ENCODE results near the gene BLVRA. TPM values are rescaled to one million over a fixed set of nuclear protein-coding genes. Genes with fewer than 3 reads are reported as not detected.
A peak's percentile ranks its signal among the peaks of the same experiment; 100 is the strongest.

The BLVRA gene
- polyA plus RNA-seq, 2 of the 4 experiments (the other 2 are of a cell fraction) = 68.5 to 85.4 TPM

DNA sequence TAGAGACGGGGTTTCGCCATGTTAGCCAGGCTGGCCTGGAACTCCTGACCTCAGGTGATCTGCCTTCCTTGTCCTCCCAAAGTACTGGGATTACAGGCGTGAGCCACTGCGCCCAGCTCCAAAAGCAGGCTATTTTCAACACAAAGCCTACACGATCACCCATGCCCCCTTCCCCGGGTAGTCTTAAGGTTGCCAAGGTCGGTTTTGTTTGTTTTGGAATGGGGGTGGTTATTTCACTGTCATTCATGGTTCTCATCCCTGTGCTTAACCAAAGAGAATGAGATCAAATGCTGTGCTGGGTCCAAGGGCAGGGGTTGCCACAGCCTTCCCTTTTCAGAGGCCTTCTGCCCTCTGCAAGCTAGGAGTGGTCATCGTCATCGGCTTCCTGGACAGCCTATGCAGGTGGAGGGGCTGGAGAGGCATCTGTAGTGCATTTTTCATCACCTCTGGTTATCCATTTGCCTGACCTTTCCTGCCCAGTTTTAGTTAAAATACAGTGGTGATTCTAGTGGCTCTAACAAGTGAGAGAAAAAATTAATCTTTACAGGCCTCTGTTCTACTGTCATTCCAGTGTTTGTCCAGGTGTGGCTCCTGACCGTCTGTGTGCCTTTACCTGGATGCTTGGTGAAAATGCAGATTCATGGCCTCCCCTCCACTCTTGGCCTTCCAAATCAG, 11.4 kb downstream of the BLVRA start:
- H3K4me2 ChIP-seq = peak overlapping the region; percentile 30
- no peaks in the 10 kb centered on the region for H3K9me3 ChIP-seq
- FAIRE-seq (no peak), DNase-seq (ENCODE audit: low read depth in 1 of 2, low spot score in 1 of 2) (no peak), ATAC-seq (peak; percentile 47; a peak in 3 of 6 replicates)
- peak overlapping the region in 1 of 2 experiments; percentile 70; a peak in 3 of 6 replicates for H3K27ac ChIP-seq
- H3K4me1 ChIP-seq = peaks cover 42% of the 10 kb centered on the region
- WGBS (ENCODE audit: missing lambda C conversion rate) = 55% methylated on average over 10 of the region's 10 CpGs
- H3K4me3 ChIP-seq = no peak overlapping the region
- POLR2A ChIA-PET = no interaction called here
- TF ChIP-seq KDM5A (IDR thresholded peaks at IDR 0.05) = no peak
- TF ChIP-seq SREBF2 (IDR thresholded peaks at IDR 0.05) = no peak
- TF ChIP-seq HDAC2 (IDR thresholded peaks at IDR 0.05) = no peak
- no peak for TF ChIP-seq PHF8 (IDR thresholded peaks at IDR 0.05; ENCODE audit: borderline replicate concordance, low read depth)
- no peak for TF ChIP-seq NPAS2 (CRISPR knock-in tag; IDR thresholded peaks at IDR 0.05; ENCODE audit: borderline replicate concordance)
- TF ChIP-seq, protein P1, sequence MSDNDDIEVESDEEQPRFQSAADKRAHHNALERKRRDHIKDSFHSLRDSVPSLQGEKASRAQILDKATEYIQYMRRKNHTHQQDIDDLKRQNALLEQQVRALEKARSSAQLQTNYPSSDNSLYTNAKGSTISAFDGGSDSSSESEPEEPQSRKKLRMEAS (IDR thresholded peaks at IDR 0.05) = no peak
- TF ChIP-seq CBX2 (IDR thresholded peaks at IDR 0.05; ENCODE audit: borderline replicate concordance, low read depth) = no peak
- TF ChIP-seq, protein P2, sequence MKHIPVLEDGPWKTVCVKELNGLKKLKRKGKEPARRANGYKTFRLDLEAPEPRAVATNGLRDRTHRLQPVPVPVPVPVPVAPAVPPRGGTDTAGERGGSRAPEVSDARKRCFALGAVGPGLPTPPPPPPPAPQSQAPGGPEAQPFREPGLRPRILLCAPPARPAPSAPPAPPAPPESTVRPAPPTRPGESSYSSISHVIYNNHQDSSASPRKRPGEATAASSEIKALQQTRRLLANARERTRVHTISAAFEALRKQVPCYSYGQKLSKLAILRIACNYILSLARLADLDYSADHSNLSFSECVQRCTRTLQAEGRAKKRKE (CRISPR knock-in tag; IDR thresholded peaks at IDR 0.05; ENCODE audit: low read depth) = no peak
- no peak for TF ChIP-seq EHMT2 (IDR thresholded peaks at IDR 0.05; ENCODE audit: low read depth)
- TF ChIP-seq ZC3H11A (IDR thresholded peaks at IDR 0.05) = no peak
- CTCF ChIA-PET = no interaction called here

DNA sequence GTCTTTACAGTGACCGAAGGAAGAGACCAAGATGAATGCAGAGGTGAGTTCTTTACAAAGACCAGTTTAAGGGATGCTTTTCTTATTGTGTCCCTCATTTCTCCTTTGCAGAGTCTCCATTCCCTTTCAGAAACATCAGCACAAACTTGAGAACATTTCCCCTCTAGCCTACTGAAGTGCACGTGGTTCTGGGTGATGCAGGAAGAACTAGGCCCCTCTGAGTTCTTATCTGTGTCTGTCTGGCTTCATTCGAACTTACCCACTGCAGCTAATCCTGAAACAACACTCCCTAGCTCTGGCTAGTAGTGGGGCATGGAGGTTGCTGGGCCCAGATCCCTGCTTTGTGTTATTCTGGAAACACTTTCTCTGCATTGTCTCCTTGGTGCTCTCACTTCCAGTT, 12.6 kb downstream of the BLVRA start:
- ChIA-PET CTCF (interaction anchor here (0.7 to 1.0 kb wide), 2 partner anchors 9 to 71 kb away, joined by 3 to 5 read pairs; no protein-coding TSS in a partner anchor), POLR2A (no interaction called here)
- H3K27ac ChIP-seq = peak overlapping the region in 1 of 2 experiments; percentile 17; a peak in 1 of 6 replicates
- ATAC-seq (no peak), DNase-seq (ENCODE audit: low read depth in 1 of 2, low spot score in 1 of 2) (no peak), FAIRE-seq (no peak)
- 67% methylated on average over 3 of the region's 3 CpGs for whole genome bisulfite sequencing (ENCODE audit: missing lambda C conversion rate)
- no peaks in the 10 kb centered on the region for H3K9me3 ChIP-seq
- H3K4me2 ChIP-seq = no peak overlapping the region
- no peak overlapping the region for H3K4me3 ChIP-seq
- H3K4me1 ChIP-seq = peaks cover 31% of the 10 kb centered on the region
- TF ChIP-seq KDM5A (IDR thresholded peaks at IDR 0.05) = no peak
- TF ChIP-seq CBX2 (IDR thresholded peaks at IDR 0.05; ENCODE audit: borderline replicate concordance, low read depth) = no peak
- no peak for TF ChIP-seq JUNB (IDR thresholded peaks at IDR 0.05)
- no peak for TF ChIP-seq HOXA7 (CRISPR knock-in tag; IDR thresholded peaks at IDR 0.05)
- TF ChIP-seq FOSL2 (IDR thresholded peaks at IDR 0.05) = no peak
- no peak for TF ChIP-seq FOSL2 (CRISPR knock-in tag; IDR thresholded peaks at IDR 0.05)
- TF ChIP-seq, protein P3, sequence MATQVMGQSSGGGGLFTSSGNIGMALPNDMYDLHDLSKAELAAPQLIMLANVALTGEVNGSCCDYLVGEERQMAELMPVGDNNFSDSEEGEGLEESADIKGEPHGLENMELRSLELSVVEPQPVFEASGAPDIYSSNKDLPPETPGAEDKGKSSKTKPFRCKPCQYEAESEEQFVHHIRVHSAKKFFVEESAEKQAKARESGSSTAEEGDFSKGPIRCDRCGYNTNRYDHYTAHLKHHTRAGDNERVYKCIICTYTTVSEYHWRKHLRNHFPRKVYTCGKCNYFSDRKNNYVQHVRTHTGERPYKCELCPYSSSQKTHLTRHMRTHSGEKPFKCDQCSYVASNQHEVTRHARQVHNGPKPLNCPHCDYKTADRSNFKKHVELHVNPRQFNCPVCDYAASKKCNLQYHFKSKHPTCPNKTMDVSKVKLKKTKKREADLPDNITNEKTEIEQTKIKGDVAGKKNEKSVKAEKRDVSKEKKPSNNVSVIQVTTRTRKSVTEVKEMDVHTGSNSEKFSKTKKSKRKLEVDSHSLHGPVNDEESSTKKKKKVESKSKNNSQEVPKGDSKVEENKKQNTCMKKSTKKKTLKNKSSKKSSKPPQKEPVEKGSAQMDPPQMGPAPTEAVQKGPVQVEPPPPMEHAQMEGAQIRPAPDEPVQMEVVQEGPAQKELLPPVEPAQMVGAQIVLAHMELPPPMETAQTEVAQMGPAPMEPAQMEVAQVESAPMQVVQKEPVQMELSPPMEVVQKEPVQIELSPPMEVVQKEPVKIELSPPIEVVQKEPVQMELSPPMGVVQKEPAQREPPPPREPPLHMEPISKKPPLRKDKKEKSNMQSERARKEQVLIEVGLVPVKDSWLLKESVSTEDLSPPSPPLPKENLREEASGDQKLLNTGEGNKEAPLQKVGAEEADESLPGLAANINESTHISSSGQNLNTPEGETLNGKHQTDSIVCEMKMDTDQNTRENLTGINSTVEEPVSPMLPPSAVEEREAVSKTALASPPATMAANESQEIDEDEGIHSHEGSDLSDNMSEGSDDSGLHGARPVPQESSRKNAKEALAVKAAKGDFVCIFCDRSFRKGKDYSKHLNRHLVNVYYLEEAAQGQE (IDR thresholded peaks at IDR 0.05) = no peak
- no peak for TF ChIP-seq HDAC2 (IDR thresholded peaks at IDR 0.05)
- no peak for TF ChIP-seq NR3C1 (IDR thresholded peaks at IDR 0.05)
- TF ChIP-seq, protein P4, sequence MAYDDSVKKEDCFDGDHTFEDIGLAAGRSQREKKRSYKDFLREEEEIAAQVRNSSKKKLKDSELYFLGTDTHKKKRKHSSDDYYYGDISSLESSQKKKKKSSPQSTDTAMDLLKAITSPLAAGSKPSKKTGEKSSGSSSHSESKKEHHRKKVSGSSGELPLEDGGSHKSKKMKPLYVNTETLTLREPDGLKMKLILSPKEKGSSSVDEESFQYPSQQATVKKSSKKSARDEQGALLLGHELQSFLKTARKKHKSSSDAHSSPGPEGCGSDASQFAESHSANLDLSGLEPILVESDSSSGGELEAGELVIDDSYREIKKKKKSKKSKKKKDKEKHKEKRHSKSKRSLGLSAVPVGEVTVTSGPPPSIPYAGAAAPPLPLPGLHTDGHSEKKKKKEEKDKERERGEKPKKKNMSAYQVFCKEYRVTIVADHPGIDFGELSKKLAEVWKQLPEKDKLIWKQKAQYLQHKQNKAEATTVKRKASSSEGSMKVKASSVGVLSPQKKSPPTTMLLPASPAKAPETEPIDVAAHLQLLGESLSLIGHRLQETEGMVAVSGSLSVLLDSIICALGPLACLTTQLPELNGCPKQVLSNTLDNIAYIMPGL (CRISPR knock-in tag; IDR thresholded peaks at IDR 0.05; ENCODE audit: borderline replicate concordance) = no peak
